Measurements from ENCODE around the gene DOK7.
"Not testable (repeated sequence)": the region's sequence is repeated elsewhere in the genome, so short reads cannot be mapped to it uniquely, and the experiment has no call there.

Gene DOK7

GRCh38 chr4:3443750-3444309, 19.3 kb upstream of the DOK7 start:
- no peak for DNase-seq

DNA sequence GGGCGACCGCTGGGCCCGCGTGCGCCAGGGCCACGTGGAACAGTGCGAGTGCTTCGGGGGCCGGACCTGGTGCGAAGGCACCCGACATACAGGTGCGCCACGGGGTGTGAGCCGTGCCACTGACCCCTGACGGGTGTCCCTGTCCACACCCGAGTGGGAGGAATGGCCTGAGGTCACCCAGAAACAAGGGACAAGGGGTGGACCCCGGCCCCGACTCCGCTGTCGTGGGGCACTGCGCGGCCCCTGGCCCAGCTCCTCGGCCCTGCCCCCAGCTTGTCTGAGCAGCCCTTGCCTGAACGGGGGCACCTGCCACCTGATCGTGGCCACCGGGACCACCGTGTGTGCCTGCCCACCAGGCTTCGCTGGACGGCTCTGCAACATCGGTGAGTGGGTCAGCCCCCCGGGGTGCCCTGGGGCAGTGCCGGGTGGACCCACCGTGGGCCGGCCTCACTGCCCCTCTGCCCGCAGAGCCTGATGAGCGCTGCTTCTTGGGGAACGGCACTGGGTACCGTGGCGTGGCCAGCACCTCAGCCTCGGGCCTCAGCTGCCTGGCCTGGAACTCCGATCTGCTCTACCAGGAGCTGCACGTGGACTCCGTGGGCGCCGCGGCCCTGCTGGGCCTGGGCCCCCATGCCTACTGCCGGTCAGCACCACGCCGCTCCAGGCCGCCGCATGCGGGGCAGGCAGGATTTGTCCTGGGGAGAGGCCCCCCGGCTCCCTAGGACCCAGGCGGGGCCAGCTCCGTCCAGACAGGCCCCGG, 18.6 kb upstream of the DOK7 start:
- no peak for DNase-seq

DNA sequence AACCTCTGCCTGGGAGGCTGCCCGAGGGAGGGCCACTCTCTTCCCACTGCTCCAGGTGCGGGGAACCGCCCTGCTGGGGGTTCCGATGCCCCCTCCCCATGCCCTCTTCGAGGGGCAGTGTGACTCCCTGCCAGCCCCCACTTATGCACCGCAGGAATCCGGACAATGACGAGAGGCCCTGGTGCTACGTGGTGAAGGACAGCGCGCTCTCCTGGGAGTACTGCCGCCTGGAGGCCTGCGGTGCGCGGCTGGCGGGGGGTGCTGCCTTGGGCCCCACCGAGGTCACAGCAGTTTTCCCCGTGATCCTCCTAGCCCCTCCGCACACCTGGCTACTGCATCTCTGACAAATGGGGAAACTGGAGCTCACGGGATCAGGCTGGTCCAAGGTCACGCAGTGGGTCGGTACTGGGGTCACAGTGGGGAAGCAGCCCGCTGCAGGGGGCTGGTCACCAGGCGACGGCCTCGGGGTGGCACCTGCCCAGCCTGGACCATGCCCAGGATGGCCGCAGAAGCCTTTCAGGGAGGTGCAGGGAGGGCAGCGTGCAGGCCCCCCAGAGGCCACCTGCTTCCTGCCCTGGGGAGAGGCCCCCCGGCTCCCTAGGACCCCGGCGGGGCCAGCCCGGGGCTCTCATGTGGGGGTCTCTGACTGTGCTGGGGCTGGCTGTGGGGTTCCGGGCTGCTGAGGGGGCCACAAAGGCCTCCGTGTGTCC, 17.8 kb upstream of the DOK7 start:
- no peak for DNase-seq

- no peak for DNase-seq
These were observed 17.1 kb upstream of the DOK7 start for GRCh38 chr4:3445829-3446545.

DNA sequence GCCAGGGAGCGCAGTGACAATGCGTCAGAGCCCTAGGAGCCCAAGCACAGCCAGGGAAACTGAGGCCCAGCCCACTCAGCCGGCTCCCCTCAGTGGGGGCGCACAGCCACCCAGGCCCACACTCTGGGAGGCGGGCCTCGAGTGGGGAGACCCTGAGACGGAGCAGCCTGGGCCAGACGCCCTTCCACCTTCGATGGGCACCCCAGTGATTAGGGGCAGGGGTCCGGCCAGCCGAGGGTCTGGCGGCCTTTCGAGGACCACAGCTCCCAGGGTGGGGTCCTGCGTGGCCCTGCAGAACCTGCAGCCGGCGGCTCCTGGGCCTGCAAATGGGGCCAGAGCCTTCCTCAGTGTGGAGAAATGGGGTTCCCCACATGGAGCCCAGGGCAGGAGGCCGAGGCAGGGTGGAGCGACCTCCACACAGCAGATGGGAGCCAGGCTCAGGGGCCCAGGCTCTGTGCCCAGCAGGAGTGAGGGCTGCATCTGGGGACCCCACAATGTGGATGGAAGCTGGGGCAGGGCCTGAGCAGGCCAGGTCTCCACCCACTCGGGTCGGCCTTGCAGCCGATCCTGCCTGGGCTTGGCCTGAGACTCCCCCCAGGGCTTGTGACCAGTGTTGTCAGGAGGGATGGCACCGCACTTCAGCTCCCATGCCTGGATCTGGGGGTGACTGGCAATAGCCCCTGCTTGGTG, 16.3 kb upstream of the DOK7 start:
- no peak for DNase-seq

DNA sequence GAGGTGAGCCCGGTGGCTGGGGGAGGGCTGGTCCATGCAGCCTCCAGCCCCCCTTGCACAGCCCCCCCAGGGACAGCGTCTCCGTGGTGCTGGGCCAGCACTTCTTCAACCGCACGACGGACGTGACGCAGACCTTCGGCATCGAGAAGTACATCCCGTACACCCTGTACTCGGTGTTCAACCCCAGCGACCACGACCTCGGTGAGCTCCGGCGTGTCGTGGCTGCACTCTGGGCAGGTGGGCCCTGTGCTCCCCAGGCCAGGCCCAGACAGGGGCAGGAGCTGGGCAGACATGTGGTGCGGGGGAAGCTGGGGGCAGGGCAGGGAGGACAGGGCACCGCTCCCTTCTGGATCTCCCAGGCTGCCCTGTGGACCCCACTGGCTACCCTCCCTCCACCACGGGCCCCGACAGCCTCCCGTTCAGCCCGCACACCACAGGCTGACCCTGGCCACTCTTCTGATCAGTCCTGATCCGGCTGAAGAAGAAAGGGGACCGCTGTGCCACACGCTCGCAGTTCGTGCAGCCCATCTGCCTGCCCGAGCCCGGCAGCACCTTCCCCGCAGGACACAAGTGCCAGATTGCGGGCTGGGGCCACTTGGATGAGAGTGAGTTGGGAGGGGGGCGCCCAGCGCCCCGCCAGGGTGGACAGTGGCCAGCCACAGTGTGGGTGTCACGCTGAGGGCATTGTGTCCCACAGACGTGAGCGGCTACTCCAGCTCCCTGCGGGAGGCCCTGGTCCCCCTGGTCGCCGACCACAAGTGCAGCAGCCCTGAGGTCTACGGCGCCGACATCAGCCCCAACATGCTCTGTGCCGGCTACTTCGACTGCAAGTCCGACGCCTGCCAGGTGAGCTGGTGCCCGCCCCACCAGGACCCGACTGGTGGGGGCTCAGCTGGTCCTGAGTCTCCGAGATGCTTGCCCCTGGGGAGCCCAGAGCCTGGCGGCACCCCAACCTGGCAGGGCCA, 15.4 kb upstream of the DOK7 start:
- no peak for DNase-seq

- no peak for DNase-seq
These were observed 14.0 kb upstream of the DOK7 start for GRCh38 chr4:3449047-3449573.

DNA sequence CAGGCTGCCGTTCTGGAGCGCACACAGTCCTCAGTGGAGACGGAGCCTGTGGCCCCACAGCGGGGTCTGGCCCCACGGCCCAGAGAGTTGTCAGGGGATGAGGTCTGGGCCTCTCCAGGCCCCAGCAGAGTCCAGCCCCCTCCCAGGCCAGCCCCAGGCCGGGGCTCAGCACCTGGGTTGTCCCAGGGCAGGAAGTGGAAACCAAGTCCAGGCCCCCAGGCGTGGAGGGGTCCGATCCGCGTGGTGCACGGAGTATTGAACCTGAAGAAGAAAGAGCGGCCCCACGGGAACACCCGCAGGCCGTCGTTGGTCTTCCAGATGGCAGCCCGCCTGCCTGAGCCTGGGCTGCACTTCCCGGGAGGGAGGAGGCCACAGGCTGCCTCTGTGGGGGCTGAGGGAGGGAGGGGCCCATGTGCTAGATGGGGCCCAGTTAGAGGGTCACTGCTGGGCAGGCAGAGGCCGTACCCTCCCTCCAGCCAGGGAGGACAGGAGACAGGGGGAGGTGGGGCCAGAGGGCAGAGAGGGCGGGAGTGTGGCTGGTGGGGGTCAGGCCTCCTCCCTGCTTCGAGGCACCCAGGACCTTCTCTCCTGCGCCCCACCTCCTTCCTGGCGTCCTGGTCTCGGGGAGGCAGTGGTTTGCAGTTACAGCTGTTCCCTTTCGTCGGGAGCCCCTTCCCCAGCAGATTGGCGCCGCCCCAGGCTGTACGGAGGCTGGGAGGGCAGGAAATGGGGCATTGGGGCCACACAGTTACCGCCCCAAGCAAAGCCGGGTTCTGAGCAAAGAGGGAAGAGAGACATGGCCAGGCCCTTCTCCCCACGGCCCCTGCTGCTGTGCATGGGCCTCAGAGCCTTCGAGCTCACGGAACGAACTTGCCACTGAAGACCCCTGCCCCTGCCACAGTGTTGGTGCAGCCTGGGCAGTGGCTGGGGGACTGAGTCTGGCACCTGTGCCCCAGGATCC, 13.3 kb upstream of the DOK7 start:
- no peak for DNase-seq

GRCh38 chr4:3450643-3451042, 12.5 kb upstream of the DOK7 start:
- no peak for DNase-seq

DNA sequence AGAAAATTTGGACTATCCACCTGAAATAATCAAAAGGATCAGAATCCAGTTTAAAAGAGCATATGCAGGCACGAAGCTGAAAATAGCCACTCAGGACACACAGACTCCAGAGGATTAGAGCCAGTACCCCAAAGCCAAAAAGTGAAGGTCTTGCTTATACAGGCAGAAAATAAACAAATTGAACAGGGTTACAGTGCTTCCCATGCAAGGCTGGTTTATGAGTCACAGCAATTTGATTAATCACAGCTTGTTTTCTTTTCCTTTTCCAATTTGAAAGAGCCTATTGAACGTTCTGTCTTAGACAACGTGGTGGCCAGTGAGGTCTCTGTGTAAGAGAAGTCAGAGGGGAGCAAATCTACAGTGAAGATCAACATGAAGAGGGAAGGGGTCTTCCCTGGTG, 11.2 kb upstream of the DOK7 start:
- DNase-seq, result no peak

GRCh38 chr4:3452376-3452775, 10.7 kb upstream of the DOK7 start:
- no peak for DNase-seq

GRCh38 chr4:3455596-3455995, 7.5 kb upstream of the DOK7 start:
- DNase-seq, result not testable (repeated sequence)

GRCh38 chr4:3458371-3458770, 4.7 kb upstream of the DOK7 start:
- DNase-seq, result no peak

DNA sequence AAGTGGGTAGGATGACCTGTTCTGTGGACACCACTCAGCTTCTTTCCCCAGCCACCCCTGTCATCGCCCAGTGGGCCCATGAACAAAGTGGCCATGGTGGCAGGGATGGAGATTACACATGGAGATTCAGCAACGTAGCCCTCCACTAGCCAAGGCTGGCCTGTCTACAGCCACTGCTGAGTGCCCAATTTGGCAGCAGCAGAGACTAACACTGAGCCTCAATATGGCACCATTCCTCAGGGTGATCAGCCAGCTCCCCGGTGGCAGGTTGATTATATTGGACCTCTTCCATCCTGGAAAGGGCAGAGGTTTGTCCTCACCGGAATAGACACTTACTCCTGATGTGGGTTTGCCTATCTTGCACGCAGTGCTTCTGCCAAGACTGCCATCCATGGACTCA, 4.0 kb upstream of the DOK7 start:
- not testable (repeated sequence) for DNase-seq

DNA sequence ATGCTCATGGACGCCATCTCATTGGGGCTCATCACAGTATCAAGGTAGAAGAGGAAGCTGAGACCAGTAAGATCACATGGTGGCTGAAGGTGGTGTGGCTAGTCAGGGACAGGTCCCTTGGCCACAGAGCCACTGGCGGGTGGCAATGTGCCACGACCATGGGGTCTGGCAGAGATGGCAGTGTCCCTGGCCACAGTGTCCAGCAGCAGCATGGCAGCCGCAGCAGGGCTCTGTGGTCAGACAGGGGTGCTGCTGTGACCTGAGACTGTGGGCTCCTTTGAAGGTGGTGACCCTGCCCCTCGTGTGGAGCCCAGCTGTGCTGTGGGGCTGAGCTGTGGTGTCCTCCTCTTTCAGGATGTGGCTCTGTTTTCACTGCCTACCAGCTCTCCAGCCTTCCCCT, 2.2 kb upstream of the DOK7 start:
- DNase-seq, result no peak

DNA sequence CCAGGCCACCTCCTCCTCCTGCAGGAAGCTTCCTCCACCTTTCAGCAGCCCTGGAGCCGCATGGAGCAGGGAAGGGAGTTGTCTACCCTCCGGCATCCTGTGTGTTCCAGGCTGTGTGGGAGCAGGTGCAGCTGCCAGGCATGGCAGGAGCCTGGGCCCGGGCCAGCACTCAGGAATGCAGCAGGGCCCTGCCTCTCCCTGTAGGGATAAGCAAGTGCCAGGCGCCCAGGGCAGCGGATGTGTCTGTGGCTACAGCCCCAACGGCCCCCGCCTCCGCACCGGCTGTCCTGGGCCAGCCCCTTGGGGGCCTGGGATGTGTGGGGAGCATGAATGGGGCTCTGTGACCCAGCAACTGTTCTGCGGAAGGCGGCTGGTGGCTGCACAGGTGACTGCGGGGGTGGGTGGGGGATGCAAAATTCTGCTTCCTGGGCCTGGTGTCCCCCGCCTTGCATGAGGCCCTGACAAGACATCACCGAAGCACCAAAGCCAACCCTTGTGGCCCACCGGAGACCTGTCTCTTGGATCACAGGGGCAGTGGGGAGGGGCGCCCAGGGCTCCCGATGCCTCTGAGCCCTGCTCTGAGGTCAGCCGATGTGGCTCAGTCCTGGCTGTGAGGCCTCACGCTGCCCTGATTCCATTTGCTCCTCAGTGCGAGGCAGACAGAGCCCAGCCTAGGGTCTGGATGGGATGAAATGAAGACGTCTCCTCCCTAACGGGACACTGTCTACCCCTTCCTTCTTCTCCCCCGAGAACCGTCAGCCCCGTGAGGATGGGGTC, 1.4 kb upstream of the DOK7 start:
- no peak for DNase-seq

DNA sequence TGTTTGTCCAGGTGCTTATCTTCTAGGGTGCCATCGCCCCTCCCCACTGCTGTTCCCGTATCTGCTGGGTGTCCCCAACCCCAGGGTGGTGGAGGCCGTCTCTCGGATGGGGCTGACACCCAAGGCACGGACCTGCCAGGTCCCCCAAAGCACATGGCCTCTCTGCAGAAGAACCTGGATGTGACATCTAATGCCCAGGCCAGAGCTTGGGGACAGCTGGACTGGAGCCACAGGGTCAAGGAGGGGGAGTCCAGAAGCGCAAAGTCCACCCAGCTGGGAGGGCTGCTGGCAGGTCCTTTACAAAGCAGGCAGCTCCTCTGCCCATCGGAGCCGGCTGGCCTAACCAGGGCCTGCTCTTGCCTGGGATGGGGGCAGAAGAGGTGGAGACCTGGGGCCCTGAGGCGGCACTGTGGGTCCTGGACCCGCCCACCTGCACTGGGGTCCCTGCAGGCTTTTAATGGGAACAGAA, 751 bp upstream of the DOK7 start:
- DNase-seq, result no peak

DNA sequence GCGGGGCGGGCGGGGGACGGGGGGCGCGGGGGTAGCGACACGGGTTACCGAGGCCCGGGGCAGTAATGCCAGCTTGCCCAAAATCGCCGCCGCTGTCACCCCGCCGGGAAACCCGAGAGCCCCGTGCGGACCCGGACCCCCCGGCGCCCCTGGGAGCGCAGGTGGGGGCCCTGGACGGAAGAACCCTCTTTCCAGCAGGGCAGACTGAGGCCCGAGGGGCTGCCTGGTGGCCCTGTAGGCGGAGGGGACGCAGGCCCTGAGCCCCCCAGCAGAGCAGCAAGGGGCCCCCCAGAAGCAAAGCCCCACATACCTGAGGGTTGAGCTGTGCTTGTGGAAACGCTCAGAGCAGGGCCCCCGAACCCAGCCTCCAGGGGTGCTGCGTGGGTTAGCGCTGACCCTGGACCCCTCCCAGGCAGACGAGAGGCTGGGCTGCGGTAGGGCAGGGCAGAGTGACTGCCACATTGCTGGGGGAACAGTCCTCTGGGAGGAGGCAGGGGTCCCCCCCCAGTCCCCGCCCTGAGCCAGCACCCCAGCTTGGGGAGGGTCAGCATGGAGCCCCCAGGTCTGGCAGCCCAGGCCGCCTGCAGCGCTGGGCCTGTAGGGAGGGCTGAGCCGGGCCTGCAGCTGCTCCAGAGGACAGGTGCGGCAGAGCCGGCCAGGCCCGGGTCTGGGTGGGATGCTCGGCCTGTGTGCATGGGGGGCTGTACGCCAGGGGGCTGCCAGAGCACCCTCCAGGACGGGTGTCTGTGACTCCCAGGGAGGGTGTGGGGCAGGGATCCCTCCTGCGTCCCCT, 646 bp downstream of the DOK7 start:
- no peak for DNase-seq
